Measurements from ENCODE around the gene TMEM186. TPM values are rescaled to one million over a fixed set of nuclear protein-coding genes. Genes with fewer than 3 reads are reported as not detected.

TMEM186 gene
- total RNA-seq, 1 donor = 6.5 TPM

Other genes with a start within 250 kb of the TMEM186 start
- not detected for gene TMEM114, start 207.1 kb downstream of the TMEM186 start, total RNA-seq
- gene METTL22, start 175.9 kb downstream of the TMEM186 start, total RNA-seq = 35.8 TPM
- 7.5 TPM for gene ABAT, start 123.0 kb downstream of the TMEM186 start, total RNA-seq
- 8.9 TPM for gene PMM2, start 200 bp upstream of the TMEM186 start, total RNA-seq
- gene CARHSP1, start 71.4 kb upstream of the TMEM186 start, total RNA-seq = 63.6 TPM
- gene LITAFD, start 84.7 kb upstream of the TMEM186 start, total RNA-seq = not detected
- 44.4 TPM for gene USP7, start 166.3 kb upstream of the TMEM186 start, total RNA-seq